Muscle layer of colon (tissue), 2 donors: ENCODE results near the gene UBE3D.
"Not testable (repeated sequence)": the region's sequence is repeated elsewhere in the genome, so short reads cannot be mapped to it uniquely, and the experiment has no call there.

ENCODE experiments used
- H3K27ac ChIP-seq: one replicate; pipeline ENCODE4 v1.7.0; 2013; ENCODE audit warnings: low read depth, mild to moderate bottlenecking, low read length, moderate library complexity
- H3K27me3 ChIP-seq, 2 donors: one replicate each; pipeline ENCODE4 v1.7.0; 2013; ENCODE audit warnings: low read length in 2 of 2, mild to moderate bottlenecking in 2 of 2; ENCODE audit not compliant: insufficient read depth in 2 of 2, control insufficient read depth in 1 of 2
- H3K36me3 ChIP-seq: one replicate; pipeline ENCODE4 v1.7.0; 2013; ENCODE audit warnings: mild to moderate bottlenecking, low read length; ENCODE audit not compliant: insufficient read depth
- H3K4me1 ChIP-seq: one replicate; pipeline ENCODE4 v1.7.0; 2013; ENCODE audit warnings: mild to moderate bottlenecking, low read length; ENCODE audit not compliant: insufficient read depth
- H3K4me3 ChIP-seq, 2 donors: one replicate each; pipeline ENCODE4 v1.7.0; 2013; ENCODE audit warnings: low read length in 2 of 2, low read depth in 1 of 2, mild to moderate bottlenecking in 1 of 2, moderate library complexity in 1 of 2
- H3K9ac ChIP-seq: one replicate; pipeline ENCODE4 v1.7.0; 2013; ENCODE audit warnings: low read length
- H3K9me3 ChIP-seq: one replicate; pipeline ENCODE4 v1.7.0; 2013; ENCODE audit warnings: mild to moderate bottlenecking, low read length
- donor health status: abdominal sarcoma.
- donor health status: Adenocarcinoma of cecum.

Gene UBE3D

GRCh38 chr6:82863781-82864180, 201.9 kb downstream of the UBE3D start:
- Histone ChIP-seq H3K9ac (no peak overlapping the region), H3K27me3 (no peaks in the 10 kb centered on the region), H3K27ac (no peak overlapping the region), H3K4me3 (no peak overlapping the region), H3K36me3 (no peaks in the 10 kb centered on the region), H3K9me3 (no peaks in the 10 kb centered on the region), H3K4me1 (no peaks in the 10 kb centered on the region)

GRCh38 chr6:82862543-82862942, 203.1 kb downstream of the UBE3D start:
- Histone ChIP-seq H3K27me3 (no peaks in the 10 kb centered on the region), H3K9ac (no peak overlapping the region), H3K4me1 (no peaks in the 10 kb centered on the region), H3K27ac (no peak overlapping the region), H3K4me3 (no peak overlapping the region), H3K9me3 (no peaks in the 10 kb centered on the region), H3K36me3 (no peaks in the 10 kb centered on the region)

GRCh38 chr6:82861121-82861520, 204.5 kb downstream of the UBE3D start:
- no peak overlapping the region for H3K4me3 ChIP-seq
- H3K36me3 ChIP-seq = no peaks in the 10 kb centered on the region
- no peaks in the 10 kb centered on the region for H3K4me1 ChIP-seq
- H3K9me3 ChIP-seq = no peaks in the 10 kb centered on the region
- no peak overlapping the region for H3K9ac ChIP-seq
- H3K27ac ChIP-seq = no peak overlapping the region
- no peaks in the 10 kb centered on the region for H3K27me3 ChIP-seq

GRCh38 chr6:82856077-82856476, 209.6 kb downstream of the UBE3D start:
- H3K27ac ChIP-seq, H3K9me3 ChIP-seq, H3K27me3 ChIP-seq, H3K4me3 ChIP-seq, H3K4me1 ChIP-seq, H3K9ac ChIP-seq, H3K36me3 ChIP-seq: not testable (repeated sequence)

DNA sequence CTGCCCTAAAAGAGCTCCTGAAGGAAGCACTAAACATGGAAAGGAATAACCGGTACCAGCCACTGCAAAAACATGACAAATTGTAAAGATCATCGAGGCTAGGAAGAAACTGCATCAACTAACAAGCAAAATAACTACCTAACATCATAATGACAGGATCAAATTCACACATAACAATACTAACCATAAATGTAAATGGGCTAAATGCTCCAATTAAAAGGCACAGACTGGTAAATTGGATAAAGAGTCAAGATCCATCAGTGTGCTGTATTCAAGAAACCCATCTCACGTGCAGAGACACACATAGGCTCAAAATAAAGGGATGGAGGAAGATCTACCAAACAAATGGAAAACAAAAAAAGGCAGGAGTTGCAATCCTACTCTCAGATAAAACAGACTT, 212.7 kb downstream of the UBE3D start:
- H3K27ac ChIP-seq, H3K4me3 ChIP-seq, H3K9me3 ChIP-seq, H3K36me3 ChIP-seq, H3K4me1 ChIP-seq, H3K9ac ChIP-seq, H3K27me3 ChIP-seq: not testable (repeated sequence)

- no peaks in the 10 kb centered on the region for H3K4me1 ChIP-seq
- no peak overlapping the region for H3K4me3 ChIP-seq
- H3K9me3 ChIP-seq = no peaks in the 10 kb centered on the region
- H3K36me3 ChIP-seq = no peaks in the 10 kb centered on the region
- H3K27me3 ChIP-seq = no peaks in the 10 kb centered on the region
- no peak overlapping the region for H3K9ac ChIP-seq
- no peak overlapping the region for H3K27ac ChIP-seq
These were observed 222.3 kb downstream of the UBE3D start for GRCh38 chr6:82843291-82843885.

GRCh38 chr6:82842721-82843120, 222.9 kb downstream of the UBE3D start:
- Histone ChIP-seq H3K36me3 (no peaks in the 10 kb centered on the region), H3K9me3 (no peaks in the 10 kb centered on the region), H3K4me3 (no peak overlapping the region), H3K9ac (no peak overlapping the region), H3K27me3 (no peaks in the 10 kb centered on the region), H3K27ac (no peak overlapping the region), H3K4me1 (no peaks in the 10 kb centered on the region)
